Vagina (tissue), 2 donors: ENCODE data around the gene MYO19.

ENCODE experiments used
- CTCF ChIP-seq, 3 experiments: fragments of 450-650 bp in 2 of 3; fragments of 200-600 bp in 1 of 3; sonication (generic) in 1 of 3; IDR thresholded peaks; one replicate each; pipeline ENCODE4 v1.5.1; 2017 to 2019; ENCODE audit warnings: antibody characterized with exemption in 3 of 3, mild to moderate bottlenecking in 2 of 3, moderate library complexity in 2 of 3
- POLR2A ChIP-seq, 2 donors: fragments of 450-650 bp; IDR thresholded peaks; one replicate each; pipeline ENCODE4 v1.6.1; 2017; ENCODE audit warnings: antibody characterized with exemption in 2 of 2, mild to moderate bottlenecking in 2 of 2, moderate library complexity in 2 of 2
- POLR2AphosphoS5 ChIP-seq, 2 donors: sonication (generic); formaldehyde crosslinking; IDR thresholded peaks; one replicate each; pipeline ENCODE4 v1.9.0; 2017; ENCODE audit warnings: antibody characterized with exemption in 2 of 2, mild to moderate bottlenecking in 2 of 2, low read depth in 1 of 2; ENCODE audit not compliant: insufficient read depth in 1 of 2

DNA sequence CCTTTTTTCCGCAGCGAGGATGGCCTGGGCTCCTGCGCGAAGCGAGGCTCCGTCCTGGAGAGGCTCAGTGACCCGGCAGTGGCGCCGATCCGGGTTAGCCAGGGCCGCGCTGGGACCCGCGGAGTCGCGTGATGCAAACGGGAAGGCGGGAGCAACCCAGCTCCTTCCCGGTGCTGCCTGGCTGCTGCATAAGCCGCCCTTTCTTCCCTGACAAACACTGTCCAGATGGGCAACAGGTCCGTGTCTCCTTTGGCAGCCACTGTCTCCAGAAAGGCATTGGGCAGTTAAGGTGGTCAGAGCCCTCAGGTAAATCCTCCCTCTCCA, 69.9 kb downstream of the MYO19 start:
- TF ChIP-seq CTCF (IDR thresholded peaks at IDR 0.05) (no peak), POLR2A (IDR thresholded peaks at IDR 0.05) (no peak), POLR2AphosphoS5 (IDR thresholded peaks at IDR 0.05; ENCODE audit: insufficient read depth in 1 of 2, low read depth in 1 of 2) (no peak)
